NCI-H1417 treated with DMSO at 0.1 percent for 48 hours (cell line): ENCODE measurements around the gene COL25A1.

Source experiments
- DNase-seq: peaks from one replicate; lab custom pipeline; 2025; lab: John Stamatoyannopoulos, UW

The COL25A1 gene

GRCh38 chr4:109302361-109303139, at the start of gene COL25A1:
TSS of gene COL25A1 (minus strand) at chr4:109302658.
- peak; percentile 49 for DNase-seq

GRCh38 chr4:109350121-109350520, 47.7 kb upstream of the COL25A1 start:
- no peak for DNase-seq

GRCh38 chr4:109334129-109335105, 32.0 kb upstream of the COL25A1 start:
- DNase-seq, result no peak

- DNase-seq, result no peak
Measured at GRCh38 chr4:109332926-109333464, 30.5 kb upstream of the COL25A1 start.

- no peak for DNase-seq
Measured at GRCh38 chr4:109327641-109328040, 25.2 kb upstream of the COL25A1 start.

GRCh38 chr4:109325698-109326097, 23.2 kb upstream of the COL25A1 start:
- no peak for DNase-seq

- no peak for DNase-seq
Measured at GRCh38 chr4:109323348-109323747, 20.9 kb upstream of the COL25A1 start.

GRCh38 chr4:109321232-109321631, 18.8 kb upstream of the COL25A1 start:
- no peak for DNase-seq

GRCh38 chr4:109319684-109320083, 17.2 kb upstream of the COL25A1 start:
- no peak for DNase-seq

GRCh38 chr4:109319156-109319555, 16.7 kb upstream of the COL25A1 start:
- DNase-seq, result no peak

GRCh38 chr4:109315818-109316217, 13.4 kb upstream of the COL25A1 start:
- no peak for DNase-seq

- DNase-seq, result no peak
Measured at GRCh38 chr4:109315341-109315740, 12.9 kb upstream of the COL25A1 start.

GRCh38 chr4:109313168-109314133, 11.0 kb upstream of the COL25A1 start:
- DNase-seq, result no peak

- DNase-seq, result no peak
Measured at GRCh38 chr4:109303140-109303496, 660 bp upstream of the COL25A1 start.

- peak; percentile 2 for DNase-seq
Measured at GRCh38 chr4:109301651-109302360, 652 bp downstream of the COL25A1 start.

GRCh38 chr4:109298279-109299010, 4.0 kb downstream of the COL25A1 start:
- DNase-seq, result peak; percentile 21

GRCh38 chr4:109296527-109296926, 5.9 kb downstream of the COL25A1 start:
- no peak for DNase-seq

- DNase-seq, result no peak
Measured at GRCh38 chr4:109295081-109295480, 7.4 kb downstream of the COL25A1 start.

- no peak for DNase-seq
Measured at GRCh38 chr4:109294468-109295020, 7.9 kb downstream of the COL25A1 start.

GRCh38 chr4:109294006-109294405, 8.5 kb downstream of the COL25A1 start:
- no peak for DNase-seq
